ENCODE results near the gene LGALS9C.
"Not testable (repeated sequence)": the region's sequence is repeated elsewhere in the genome, so short reads cannot be mapped to it uniquely, and the experiment has no call there.

LGALS9C gene

DNA sequence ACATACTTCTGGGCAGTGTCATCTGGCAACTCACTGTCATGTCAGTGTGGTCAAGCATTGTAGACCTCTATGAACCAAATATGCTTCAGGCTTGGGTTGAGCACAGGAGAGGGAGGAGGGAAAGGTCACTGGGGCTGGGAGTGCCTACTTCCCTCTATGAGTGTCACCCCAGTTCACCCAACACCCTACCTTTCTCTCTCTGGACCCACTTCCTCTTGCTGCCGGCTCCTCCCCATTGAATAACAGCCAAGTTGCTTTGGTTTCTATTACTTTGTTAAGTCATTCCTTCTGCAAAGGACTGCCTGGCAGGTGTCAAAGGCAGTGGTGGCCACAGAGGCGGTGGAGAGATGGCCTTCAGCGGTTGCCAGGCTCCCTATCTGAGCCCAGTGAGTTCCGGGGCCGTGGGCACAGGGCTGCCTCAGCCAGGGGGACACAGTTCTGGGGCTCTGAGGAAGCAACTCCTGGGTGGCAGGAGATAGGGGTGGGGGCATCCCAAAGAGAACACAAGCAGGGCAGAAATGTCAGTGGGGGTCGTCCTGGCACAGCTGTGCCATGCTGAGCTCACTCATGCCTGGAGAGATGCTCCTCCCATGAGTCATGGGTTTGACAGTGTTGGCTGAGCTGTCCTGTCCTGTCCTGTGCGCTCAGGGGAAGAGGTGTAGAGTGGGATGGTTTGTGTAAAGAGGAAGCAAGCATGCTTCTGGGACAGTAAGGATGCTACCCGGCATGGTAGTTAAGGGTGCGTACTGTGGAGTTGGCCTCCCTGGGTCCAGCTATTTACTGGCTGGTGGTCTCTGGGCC lies at the start of gene LGALS9C:
LGALS9C (plus strand) TSS at position 282 of the 801 bp plus-strand sequence; CDS start at position 348, 66 bp downstream.
- peak; percentile 4 for DNase-seq (ENCODE audit: low read depth)

DNA sequence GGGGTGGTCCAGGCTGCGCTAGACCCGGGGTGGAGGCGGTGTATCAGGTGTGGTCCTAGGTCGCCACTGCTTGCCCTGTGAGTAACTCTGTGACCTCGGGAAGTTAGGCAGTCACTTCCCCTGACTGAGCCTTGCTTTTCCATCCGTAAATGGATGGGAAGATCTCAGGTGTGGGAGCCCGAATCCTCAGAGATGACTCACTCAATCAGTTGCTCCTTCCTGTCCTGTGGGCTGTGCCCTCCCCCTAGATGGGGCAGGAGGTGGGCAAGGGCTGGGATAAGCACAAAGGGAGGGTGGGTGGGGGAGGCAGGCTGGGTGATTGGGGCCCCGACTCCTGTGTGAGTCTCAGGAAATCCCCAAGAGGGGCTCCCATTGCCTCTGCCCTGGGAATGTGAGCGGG lies 44.4 kb upstream of the LGALS9C start:
- DNase-seq (ENCODE audit: low read depth): not testable (repeated sequence)

DNA sequence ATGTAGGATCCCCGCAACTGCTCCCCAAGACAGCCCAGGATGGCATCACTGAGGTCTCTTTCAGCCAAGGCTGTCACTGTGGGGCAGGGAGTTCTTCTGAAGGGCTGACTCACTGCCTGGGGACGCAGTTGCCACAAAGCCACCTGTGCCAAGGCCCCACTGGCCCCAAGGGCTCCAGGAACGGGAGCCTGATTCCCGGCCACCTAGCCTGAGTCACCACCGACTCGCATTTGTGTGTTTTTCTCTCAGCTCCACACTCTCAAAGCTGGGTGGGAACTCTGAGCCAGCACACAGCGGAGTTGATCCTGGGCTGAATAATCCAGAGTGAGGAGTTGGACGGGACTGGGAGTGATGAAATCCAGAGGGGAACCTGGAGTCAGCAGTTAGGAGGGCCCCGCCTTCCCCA lies 37.1 kb upstream of the LGALS9C start:
- DNase-seq (ENCODE audit: low read depth): not testable (repeated sequence)

DNA sequence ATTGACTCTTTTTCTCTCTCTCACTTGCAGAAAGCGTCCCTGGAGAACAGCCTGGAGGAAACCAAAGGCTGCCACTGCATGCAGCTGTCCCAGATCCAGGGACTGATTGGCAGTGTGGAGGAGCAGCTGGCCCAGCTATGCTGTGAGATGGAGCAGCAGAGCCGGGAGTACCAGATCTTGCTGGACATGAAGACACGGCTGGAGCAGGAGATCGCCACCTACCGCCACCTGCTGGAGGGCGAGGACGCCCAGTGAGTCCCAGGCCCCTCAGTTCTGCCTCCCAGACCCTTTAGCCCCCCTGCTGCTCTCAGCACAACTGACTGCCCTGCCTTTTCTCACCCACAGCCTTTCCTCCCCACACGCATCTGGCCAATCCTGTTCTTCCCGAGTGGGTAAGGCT lies 34.5 kb upstream of the LGALS9C start:
- DNase-seq (ENCODE audit: low read depth): peak; percentile 58

DNA sequence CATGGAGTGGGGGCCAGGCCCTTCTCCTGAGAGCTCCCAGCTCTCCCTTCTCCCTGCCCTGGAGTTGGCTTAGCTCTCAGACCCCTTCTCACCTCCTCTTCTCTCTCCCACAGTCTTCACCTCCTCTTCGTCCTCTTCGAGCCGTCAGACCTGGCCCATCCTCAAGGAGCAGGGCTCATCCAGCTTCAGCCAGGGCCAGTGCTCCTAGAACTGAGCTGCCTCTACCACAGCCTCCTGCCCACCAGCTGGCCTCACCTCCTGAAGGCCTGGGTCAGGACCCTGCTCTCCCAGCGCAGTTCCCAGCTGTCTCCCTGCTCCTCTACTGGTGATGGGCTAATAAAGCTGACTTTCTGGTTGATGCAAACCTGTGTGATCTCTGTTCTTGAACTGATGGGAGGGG lies 34.1 kb upstream of the LGALS9C start:
- DNase-seq (ENCODE audit: low read depth): not testable (repeated sequence)

DNA sequence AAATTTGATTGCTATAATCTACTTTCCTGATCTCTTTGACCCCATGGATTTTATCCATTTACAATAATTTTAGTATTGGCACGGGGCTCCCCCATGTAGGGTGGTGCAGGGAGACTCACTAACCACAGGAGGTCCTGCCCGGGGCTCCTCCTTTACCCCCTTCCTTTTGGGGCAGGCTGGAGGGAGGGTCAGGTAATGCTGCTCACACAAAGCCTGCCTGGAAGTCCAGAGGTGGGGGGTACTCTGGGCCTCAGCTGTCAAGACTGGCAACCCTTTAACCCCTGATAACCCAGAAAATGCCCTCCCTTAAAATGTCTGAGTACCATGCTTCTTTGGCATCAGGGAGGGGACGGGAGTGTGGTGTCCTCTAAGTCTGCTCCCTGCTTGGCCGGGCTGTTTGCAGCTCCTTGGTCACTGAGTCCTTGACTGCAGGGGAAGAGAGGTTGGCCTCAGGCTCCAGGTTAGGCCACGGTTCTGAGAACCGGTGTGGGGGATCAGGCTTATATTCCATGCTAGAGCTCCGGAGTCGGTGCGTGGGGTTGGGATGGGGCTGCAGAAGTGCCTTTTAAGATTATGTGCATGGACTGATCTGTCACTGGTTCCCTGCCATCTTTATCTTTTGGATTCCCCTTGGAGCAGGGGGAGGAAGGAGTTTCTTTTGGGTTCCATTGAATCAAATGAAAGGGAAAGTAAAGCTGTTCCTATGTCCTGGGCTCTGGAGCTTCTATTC lies 28.9 kb upstream of the LGALS9C start:
- not testable (repeated sequence) for DNase-seq (ENCODE audit: low read depth)

DNA sequence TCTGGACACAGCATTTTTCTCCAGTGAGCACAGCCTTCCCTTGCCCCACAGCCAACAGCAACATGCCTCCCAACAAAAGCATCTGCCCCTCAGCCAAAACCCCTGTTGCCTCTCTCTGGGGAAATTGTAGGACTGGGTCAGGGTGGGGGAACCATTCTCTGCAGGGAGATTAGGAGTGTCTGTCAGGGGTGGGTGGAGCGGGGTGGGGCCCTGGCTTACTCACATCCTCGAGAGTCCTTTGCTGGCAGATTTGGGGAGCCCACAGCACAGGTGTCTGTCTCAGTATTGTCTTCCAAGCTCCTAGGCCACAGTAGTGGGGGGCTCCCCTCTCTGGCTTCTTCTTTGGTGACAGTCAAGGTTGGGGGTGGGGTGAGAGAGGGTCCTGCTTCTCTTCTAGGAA lies 28.3 kb upstream of the LGALS9C start:
- not testable (repeated sequence) for DNase-seq (ENCODE audit: low read depth)

DNA sequence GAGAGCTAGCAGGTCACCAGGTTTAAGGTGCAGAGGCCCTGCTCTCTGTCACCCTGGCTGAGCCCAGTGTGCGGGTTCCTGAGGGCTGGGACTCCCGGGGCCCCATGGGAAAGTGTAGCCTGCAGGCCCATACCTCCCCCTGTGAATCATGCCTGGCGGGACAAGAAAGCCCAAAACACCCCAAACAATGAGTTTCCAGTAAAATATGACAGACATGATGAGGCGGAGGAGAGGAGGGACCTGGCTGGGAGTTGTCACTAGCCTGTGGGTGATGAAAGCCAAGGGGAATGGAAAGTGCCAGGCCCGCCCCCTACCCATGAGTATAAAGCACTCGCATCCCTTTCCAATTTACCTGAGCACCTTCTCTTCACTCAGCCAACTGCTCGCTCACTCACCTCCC lies 26.8 kb upstream of the LGALS9C start:
- not testable (repeated sequence) for DNase-seq (ENCODE audit: low read depth)

DNA sequence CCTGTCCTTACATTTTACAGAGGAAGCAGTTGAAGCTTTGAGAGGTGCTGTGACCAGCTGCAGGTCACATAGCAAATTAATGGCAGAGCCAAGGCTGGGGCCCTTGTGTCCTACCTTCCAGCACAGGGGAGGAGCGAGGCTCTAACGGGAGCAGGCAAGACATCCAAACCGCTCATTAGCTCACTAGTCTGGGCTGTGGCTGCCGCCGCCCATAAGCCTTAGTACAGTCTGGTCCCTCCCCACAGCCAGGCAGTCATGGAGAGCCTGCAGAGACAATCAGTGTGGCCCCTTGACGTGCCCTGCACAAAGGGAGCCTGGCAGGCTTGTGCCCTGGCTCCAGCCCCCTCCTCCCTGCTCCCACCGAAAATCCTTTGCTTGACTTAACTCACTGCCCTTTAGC lies 25.6 kb upstream of the LGALS9C start:
- DNase-seq (ENCODE audit: low read depth): not testable (repeated sequence)

DNA sequence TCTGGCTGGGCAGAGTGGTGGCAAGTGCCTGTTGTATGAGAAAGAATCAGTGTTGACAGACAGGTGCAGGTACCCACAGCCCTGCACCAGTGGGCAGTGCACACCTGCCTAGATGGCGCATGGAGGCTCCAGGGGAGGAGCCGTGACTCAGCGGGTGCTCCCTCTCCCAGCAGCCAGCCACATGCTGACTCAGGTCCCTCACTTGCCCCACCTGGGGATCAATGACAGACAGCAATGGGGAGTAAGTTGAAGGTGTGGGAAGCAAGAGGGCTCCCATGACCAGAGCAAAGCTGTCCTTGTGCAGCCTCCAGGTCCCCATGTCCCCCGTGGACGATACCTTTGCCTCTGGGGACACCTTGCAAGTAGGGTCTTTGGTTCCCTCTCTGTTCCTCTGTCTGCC lies 24.6 kb upstream of the LGALS9C start:
- not testable (repeated sequence) for DNase-seq (ENCODE audit: low read depth)

DNA sequence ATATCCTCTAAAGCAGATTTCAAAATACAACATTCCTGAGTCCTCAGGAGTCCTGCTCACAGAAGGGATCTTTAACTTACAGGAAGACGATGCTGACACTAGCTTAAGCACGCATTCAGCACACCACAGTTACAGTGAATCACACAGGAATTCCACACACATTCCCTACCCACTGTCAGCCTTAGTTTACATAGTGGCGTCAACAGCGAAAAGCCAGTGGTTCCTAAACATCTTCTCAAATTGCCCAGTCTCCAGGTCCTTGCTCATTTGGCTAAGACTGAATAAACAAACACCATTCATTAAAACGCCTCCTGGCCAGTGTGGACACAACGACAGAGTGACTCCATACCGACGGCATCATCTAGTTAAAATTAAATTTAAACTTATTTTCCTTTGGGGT lies 17.6 kb upstream of the LGALS9C start:
- DNase-seq (ENCODE audit: low read depth): not testable (repeated sequence)

DNA sequence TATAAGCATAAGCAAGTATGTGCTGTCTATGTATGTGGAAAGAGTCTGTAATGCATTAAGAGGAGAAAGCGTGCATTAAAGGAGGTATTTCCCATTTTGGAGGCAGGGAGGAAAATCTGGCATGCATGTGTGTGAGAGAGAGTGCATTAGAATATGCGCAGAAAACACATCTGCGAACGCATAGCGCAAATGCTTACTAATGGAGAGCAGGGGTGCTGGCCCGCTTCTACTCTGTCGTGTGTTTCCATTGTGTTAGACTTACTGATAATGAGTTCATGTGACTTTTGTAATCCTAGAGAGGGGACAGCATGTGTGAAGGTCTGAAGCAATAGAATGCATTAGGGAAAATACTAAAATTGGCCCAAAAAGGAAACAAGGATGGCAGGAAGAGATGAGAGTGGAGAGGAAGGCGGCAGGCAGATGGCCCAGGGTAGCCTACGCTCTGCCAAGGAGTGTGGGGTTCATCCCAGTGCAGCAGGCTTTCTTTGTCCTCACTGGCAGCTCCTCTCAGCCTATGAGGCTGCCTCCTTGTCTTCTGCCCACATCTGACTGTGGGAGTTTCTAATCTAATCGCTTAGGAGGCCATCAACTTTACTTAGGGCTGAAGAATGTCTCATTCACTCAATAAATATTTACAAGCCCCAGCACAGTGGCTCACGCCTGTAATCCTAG lies 12.6 kb upstream of the LGALS9C start:
- DNase-seq (ENCODE audit: low read depth): not testable (repeated sequence)

DNA sequence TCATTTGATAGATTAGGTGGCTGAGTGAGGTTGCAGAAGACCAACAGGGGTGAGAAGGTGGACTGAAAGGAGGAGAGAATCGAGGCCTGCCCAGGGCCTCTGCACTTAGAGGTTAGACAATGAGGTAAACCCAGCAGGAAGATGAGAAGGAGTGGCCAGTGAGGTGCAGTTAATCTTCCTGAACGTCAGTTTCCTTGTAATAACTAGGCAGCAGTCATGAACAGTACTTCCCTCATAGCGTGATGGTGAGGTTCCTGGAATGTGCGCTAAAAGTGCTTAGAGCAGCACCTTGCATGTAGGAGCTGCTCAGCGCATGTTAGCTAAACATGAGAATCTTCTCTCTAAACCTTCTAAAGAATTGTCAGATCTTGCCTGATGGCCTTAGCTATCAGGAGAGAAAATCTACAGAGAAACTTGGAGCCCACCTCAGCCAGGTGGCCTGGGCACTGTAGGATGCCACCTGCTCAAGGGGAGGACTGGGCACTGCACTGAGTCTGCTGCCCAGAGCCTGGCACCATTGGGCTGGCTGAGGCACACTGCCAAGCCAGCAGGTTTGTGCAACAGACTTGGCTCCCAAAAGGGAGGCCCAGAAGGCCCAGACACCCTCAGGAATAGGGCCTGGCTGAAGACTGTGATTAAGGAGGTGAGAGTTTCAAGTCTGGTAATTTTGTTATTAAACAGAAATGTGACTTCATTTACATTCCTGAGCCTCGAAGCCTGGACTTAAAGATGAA lies 10.2 kb upstream of the LGALS9C start:
- DNase-seq (ENCODE audit: low read depth): not testable (repeated sequence)

DNA sequence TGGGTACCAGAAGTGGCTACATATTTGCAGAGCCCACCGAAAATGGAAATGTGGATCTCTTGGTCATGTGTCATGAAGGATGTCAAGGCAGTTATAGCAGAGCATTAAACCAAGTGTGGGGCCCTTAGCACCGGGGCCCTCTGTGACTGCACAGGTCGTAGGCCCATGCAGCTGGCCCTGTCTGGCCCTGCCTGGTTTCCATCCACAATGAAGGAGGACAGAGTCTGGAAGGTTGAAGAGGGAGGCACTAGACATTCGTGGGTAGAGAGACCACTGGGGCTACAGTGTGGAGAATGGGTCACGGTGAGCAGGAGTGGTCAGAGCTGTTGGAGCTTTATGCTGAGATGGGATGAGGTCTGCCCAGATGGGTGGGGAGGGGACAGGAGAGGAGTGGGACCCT lies 9.6 kb upstream of the LGALS9C start:
- not testable (repeated sequence) for DNase-seq (ENCODE audit: low read depth)

DNA sequence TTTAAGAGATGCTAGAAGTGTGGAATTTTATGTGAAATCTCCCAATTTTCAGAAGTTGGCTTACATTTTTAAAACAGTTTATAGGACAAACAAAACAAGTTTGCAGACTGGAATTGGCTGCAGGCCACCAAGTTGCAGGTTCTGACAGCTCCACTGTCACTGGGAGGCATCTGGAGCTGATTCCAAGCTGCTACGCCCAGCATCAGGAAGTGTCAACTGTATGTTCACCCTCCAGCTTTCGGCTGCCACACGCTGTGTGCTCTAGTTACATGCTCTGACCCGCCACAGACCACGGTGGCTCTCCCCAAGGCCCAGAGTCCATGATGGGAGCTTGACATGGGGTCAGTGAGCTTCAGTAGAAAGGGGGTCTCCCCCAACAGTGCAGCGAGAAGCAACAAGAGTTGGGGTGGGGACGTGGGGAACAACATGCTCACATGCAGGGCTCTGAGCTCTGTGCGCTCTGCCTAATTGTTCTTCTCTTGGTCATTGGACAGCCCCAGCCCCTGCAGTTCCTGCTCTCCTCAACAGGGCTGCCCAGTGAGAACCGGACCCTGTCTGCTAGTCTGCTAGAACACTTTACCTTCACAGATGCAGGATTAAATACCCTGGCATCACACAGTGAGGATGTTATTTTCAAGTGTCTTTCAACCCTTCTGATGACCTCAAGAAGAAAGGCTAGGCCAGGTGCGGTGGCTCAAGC lies 8.0 kb upstream of the LGALS9C start:
- not testable (repeated sequence) for DNase-seq (ENCODE audit: low read depth)

DNA sequence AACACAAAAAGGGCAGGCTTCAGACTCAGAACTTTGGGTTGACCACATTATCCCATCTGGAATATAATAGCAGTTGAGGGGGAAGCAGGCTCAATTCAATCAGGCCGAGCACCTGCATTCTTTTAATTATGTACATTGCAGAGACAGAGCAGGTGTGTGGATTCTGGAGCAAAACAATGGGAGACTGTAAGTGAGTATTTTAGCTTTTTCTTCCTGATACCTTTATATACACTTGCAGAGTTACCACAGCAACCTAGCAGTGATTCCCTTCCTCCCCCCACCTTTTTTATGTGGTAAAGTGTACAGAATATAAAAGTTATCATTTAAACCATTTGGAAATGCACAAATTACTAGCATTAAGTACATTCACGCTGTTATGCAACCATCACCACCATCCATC lies 6.8 kb upstream of the LGALS9C start:
- not testable (repeated sequence) for DNase-seq (ENCODE audit: low read depth)

DNA sequence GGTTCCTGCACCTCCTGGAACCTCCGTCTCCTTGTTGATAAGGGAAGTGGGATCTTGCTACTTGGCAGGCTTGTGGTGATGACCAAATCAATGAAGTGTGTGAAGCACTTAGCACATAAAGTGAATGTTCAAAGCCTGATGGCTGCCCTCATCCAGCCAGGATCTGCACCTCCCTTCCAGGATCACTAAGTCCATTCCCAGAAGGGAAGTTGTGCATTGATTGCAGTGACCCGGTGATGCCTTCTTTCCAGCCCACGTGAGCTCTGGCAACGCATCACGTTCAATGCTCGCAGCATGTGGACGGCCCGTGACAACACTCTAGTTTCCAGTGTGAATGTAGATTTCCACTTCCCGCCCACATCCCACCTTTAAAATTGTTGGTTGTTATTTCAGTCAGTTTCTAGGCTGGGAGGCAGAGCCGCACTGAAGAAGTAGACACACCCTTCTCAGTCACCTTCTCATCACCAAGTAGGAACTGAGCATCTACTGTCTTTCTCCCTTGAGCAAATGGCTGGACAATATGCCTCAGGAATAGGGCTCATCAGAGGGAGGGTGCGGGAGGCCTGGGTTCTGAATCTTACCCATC lies 6.2 kb upstream of the LGALS9C start:
- not testable (repeated sequence) for DNase-seq (ENCODE audit: low read depth)

DNA sequence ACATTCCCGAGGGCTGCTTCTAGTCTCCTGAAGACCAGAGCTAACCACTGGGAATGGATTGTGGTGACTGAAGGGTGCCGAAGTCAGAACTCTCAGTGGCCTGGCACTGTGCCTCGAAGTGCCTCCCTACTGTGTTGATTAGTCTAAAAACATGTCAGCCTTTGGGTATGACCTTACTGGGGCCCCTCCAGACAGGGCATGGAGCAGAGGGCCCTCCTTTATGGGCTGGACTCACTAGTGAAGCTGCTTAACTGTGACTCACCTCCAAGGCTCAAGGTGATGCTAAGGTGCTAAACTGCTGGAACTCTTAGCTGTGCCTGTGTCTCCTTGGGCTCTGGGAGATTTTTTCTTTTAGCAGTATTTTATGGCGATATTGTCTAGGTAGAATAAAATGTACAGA lies 2.6 kb upstream of the LGALS9C start:
- not testable (repeated sequence) for DNase-seq (ENCODE audit: low read depth)

DNA sequence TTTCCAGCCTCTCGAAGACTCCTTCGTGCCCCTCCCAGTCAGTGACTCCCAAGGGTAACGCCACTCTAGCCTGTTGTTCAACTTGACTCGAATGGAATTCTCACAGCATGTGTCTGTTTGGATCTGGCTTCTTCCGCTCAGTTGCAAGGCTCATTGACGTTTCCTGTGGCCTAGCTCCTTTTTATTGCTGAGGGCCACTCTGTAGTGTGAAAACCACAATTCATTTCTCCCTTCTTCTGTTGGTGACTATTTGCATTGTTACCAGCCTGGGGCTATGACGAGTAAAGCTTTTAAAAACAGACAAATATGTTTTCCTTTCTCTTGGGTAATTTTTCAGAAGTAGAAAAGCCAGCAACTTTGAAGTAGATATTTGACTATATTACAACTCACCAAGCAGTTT lies 1.8 kb upstream of the LGALS9C start:
- DNase-seq (ENCODE audit: low read depth): not testable (repeated sequence)

DNA sequence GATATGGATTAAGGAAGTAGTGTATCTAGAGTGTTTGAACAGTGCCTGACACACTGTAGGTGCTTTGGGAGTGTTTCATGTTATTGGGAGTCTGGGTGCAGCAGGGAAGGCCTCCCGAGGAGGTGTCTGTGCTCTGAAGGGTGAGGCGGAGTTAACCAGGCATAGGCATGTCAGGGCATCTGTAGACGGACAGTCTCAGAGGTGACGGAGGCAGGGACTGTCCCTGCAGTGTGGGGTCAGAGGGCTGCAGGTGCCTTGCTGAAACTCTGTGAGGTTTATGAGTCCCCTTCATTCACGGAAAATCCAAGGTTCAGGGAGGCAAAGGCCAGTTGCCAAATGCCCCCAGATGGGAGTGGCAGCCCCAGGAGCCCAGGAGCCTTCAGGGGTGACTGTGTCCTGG lies 778 bp downstream of the LGALS9C start:
- DNase-seq (ENCODE audit: low read depth): not testable (repeated sequence)

DNA sequence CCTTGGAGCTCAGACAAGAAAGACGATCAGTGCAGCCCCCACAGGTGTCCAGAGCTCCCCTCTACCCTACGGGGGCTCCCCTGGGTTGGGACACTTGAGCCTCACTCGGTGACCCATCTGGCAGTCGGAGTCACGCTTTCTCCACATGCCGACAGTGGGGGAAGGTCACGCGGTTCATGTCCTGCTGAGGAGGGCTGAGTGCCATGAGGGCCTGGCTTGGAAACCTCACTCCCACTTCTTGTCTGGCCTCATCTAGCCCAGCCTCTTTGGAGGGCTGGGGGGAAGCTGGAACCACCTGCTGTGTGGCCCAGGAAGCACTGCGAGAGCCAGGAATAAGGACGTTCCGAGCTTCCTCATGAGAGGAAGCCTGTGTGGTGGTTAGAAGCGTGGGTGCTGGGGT lies 1.8 kb downstream of the LGALS9C start:
- not testable (repeated sequence) for DNase-seq (ENCODE audit: low read depth)
